Measurements from ENCODE around the gene DDX17.
A peak's percentile ranks its signal among the peaks of the same experiment; 100 is the strongest.

Gene DDX17

GRCh38 chr22:38465673-38466490, 40.2 kb downstream of the DDX17 start:
- DNase-seq (ENCODE audit: low spot score) = no peak

- no peak for DNase-seq (ENCODE audit: low spot score)
These were observed 41.0 kb downstream of the DDX17 start for GRCh38 chr22:38464992-38465672.

GRCh38 chr22:38462960-38463784, 42.9 kb downstream of the DDX17 start:
- DNase-seq (ENCODE audit: low spot score) = no peak

DNA sequence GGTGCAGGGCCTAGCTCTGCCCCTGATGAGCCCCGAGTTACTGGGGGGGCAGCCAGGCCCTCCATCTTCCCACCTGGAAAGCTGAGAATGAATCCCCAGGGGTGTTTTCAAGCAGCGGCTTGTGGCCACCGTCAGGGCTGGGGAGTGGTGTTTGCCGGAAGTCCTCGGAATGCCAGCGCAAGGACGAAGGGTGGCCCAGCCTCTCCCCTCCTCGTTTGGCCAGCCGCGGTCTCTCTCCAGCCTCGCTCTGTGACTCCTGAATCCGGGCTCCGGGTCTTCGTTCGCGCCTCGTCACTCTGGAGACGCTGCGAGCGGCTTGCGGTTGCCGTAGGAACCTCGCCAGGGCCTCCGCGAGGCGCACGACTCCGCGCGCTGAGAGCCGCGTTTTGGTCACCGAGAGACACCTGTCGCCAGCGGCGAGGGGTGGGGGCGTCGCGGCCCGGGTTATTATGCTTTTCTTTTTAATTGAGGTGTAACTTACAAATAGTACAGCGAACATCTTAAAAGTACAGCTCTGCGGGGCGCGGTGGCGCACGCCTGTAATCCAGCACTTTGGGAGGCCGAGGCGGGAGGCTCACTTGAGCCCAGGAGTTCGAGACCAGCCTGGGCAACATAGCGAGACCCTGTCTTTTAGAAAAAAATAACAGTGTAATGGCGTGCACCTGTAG, 44.6 kb downstream of the DDX17 start:
- DNase-seq (ENCODE audit: low spot score) = peak; percentile 15

- no peak for DNase-seq (ENCODE audit: low spot score)
These were observed 45.1 kb downstream of the DDX17 start for GRCh38 chr22:38461057-38461413.

DNA sequence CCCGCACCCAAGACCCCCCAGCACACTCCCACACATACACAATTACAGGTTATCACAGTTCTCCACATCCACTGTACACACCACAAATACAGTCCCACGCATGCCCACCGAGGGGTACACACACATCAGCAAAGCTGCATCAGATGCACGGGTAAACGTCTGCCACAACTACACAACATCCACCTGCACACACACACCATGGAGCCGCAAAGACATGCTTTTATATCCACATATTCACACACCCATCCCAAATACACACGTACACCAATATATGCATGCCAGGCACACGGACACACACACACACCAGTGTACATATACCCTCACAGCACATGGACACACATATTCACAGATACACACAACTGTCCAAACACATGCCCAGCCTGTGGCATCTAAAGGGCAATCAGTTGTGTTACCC, 45.7 kb downstream of the DDX17 start:
- no peak for DNase-seq (ENCODE audit: low spot score)

- DNase-seq (ENCODE audit: low spot score) = no peak
These were observed 49.0 kb downstream of the DDX17 start for GRCh38 chr22:38456841-38457699.

DNA sequence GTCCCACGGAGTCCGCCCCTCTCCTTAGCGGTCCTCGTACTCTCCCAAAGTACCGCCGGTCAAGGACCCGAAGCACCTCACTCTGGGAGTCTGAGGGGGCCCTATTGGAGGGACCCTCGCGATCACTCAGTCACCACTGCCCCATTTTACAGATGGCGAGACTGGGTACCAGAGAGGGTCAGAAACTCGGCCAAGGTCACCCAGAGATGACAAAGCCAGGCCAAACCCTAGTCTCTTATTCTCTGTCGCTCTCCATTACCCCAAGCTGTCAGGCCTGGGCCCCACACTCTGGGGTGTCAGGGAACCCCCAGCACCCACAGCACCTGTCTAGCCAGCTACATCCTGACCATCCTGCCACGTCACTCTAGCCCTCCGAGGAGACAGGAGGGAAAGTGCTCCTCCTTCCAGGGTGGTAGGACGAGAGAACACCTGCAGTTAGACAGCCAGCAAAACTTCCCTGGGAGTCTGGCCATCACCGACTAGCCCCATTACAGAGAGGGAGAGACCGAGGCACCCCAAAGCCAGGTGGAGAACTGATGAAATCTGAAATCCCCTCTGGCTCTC, 49.8 kb downstream of the DDX17 start:
- no peak for DNase-seq (ENCODE audit: low spot score)

DNA sequence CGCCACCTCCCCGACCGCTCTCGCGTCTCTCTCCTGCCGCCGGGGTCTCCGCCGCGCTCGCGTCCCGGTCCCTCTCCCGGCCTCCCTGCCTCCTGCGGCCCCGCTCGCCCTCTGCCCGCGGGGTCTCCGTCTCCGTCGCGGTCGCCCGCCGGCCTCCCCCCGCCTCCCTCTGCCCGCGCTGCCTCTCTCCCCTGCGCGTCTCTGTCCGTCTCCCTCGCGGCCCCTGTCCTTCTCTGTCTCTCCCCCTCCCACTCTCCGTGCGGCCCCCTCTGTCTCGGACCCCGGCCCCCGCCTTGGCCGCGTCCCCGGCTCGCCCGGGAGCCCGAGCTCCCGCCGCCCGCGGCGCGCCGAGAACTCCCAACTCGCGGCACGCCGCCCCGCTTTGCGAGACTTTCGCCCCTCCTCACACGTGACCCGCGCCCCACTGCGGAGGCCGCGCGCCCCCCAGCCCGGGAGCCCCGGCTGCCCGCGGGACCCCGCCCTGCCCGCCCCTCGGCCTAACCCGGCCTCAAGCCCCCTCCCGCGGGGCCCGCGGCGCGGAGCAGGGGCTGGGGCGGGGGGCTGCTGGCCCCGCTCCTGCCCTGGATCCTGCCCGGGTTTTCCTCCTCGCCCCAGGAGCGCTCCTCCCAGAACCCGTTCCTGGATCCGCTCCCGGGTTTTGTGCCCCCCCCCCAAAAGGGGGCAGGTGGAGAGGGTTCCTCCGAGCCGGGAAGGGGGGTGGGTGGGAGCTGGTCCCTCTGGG, 50.4 kb downstream of the DDX17 start:
- DNase-seq (ENCODE audit: low spot score) = no peak

GRCh38 chr22:38455076-38455529, 51.0 kb downstream of the DDX17 start, which contains the start of gene KCNJ4:
TSS of gene KCNJ4 (minus strand) at chr22:38455199. CDS start at chr22:38428132, 27,067 bp downstream.
- no peak for DNase-seq (ENCODE audit: low spot score)

DNA sequence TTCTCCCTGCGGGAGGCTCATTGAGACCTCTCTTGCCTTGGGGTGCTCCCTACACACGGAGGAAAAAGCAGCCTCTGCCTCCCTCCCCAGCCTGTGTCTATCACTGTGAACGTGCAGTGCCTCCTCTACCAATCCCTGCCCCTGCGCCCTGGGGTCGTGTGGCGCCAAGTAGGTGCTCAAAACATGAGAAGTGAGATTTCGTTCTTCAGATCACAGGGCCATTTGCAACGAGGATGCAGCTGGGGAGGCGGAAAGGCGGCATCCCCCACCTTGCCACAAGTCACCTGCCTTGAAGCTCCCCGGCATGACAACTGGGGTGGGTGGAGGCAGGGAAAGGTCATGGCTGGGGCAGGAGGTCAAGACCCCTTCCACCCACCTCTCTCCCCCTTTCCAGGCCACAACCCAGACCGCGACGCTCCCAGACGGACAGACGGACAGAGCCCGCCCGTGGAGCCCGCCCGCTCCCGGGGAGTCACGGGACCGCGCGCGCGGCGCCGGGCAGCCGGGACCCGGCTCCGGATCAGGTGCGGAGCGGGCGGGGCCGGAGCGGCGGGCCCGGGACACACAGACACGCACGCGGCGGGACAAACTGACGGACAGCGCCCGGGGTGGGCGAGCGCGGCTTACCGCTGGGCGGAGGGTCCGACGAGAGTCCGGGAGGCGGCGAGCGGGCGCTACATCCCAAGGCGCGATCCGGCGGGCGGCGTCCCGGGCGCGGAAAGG, 51.6 kb downstream of the DDX17 start:
- DNase-seq (ENCODE audit: low spot score) = no peak

- DNase-seq (ENCODE audit: low spot score) = no peak
These were observed 52.1 kb downstream of the DDX17 start for GRCh38 chr22:38453996-38454352.

DNA sequence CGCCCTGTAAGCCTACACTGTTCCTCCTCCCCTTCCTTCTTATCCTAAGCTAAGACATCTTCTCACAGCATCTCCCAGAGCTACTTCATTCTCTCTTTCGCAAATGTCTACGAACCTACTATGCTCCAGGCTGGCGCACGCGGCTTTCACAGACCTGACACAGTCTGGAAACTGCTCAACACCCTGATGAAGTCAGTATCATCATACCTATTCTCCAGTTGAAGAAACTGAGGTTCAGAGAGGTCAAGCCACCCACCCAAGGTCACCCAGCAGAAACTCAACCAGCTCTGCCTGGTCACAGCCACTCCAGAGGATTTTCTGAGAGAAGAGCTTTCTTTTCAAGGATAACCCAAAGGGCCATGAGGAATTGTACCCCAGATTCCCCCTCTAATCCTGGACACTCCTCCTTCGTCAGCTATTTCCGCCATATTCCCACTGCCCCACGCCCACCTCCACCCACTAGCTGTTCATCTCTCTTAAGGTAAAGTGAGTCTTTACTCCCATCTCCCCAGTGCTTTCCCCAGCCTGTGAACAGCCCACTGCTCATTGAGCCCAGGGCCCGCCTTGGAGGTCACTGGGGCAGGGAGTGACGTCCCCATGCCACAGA, 52.9 kb downstream of the DDX17 start:
- DNase-seq (ENCODE audit: low spot score) = no peak

- DNase-seq (ENCODE audit: low spot score) = no peak
These were observed 53.6 kb downstream of the DDX17 start for GRCh38 chr22:38452373-38453065.

- no peak for DNase-seq (ENCODE audit: low spot score)
These were observed 54.2 kb downstream of the DDX17 start for GRCh38 chr22:38451864-38452263.

- no peak for DNase-seq (ENCODE audit: low spot score)
These were observed 54.7 kb downstream of the DDX17 start for GRCh38 chr22:38451404-38451803.

- no peak for DNase-seq (ENCODE audit: low spot score)
These were observed 55.8 kb downstream of the DDX17 start for GRCh38 chr22:38450234-38450797.

DNA sequence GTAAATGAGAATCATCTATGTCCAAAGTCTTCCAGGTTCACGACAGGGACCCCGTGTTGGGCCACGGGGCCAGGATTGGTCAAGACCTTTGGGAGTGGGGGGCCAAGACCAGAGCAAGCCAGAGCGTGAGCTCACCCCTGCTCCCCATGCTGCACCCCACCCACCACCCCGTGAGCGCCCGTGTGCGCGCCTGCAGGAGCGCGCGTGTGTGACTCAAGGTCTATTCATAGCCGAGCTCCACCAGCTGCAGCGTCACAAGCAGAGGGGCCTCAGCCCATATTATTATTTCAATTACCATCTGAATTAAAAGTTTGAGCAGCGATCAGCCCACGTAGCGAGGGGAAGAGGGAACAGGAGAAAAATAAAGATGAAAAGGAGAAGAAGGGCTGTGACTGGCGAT, 56.3 kb downstream of the DDX17 start:
- DNase-seq (ENCODE audit: low spot score) = no peak
